DMS 273 treated with DMSO at 0.1 percent for 48 hours (cell line): ENCODE results near the gene UROC1.

Experiments used
- DNase-seq: peaks from one replicate; lab custom pipeline; 2025; lab: John Stamatoyannopoulos, UW

Gene UROC1

GRCh38 chr3:126516152-126516935 lies 1.2 kb downstream of the UROC1 start:
- no peak for DNase-seq

DNA sequence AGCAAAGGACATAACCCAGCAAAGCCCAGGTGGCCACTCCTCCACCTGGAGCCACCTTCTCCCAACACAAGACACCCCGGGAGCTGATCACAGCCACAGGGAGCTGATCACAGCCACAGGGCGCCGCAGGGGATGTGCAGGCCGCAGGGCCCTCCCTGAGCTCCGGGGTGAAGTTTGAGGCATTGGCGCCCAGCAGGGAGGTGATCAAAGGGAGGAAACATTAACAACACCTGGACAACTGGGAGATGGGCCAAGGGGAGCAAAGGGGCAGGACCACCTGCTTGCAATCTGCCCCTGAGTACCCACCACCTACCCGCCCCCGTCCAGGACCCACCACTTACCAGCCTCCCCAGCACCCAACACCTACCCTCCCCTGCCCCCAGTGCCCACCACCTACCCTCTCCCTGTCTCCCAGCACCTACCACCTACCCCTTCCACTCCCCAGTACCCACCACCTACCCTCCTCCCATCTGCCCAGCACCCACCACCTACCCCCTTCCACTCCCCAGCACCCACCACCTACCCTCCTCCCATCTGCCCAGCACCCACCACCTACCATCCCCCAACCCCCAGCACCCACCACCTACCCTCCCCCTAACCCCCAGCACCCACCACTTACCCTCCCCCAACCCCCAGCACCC lies 2.4 kb downstream of the UROC1 start:
- no peak for DNase-seq

- no peak for DNase-seq
These were observed 3.4 kb downstream of the UROC1 start for GRCh38 chr3:126514161-126514560.

- DNase-seq: no peak
These were observed 4.5 kb downstream of the UROC1 start for GRCh38 chr3:126512916-126513650.

DNA sequence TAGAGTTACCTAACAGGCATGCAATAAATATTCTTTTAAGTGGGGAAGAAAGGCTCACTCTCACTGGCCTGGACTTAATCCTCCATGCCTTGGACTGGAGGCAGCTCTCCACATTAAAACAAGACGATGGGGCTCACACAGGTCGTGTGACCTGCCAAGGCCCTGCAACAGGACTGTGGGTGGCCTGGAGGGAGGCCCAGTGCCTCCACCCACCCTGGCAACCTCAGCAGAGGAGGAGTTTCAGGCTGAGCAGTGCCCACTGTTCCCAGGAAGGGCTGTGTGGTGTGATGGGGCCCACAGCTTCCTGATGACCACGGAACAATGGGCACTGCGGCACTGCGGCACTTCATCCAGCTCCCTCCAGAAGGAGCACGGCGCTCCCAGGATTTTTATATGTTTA lies 5.5 kb downstream of the UROC1 start:
- DNase-seq: no peak

DNA sequence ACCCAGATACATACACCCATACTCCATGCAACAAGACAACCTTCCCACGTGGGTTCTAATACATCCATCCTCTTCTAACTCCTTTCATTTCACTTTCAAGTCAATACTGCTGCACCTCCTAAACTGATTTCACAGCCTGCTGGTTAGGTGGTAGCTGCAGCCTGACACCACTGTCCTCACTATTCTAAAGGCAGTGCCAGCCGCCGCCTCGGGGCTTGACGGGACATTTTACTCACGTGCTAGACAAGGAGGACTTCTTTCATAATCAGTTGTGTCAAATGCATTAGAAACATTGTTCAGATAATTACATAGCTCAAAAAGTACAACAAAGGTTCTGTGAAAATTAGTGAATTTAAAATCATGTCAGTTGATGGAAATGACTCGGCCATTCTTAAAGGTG lies 6.3 kb downstream of the UROC1 start:
- DNase-seq: no peak

DNA sequence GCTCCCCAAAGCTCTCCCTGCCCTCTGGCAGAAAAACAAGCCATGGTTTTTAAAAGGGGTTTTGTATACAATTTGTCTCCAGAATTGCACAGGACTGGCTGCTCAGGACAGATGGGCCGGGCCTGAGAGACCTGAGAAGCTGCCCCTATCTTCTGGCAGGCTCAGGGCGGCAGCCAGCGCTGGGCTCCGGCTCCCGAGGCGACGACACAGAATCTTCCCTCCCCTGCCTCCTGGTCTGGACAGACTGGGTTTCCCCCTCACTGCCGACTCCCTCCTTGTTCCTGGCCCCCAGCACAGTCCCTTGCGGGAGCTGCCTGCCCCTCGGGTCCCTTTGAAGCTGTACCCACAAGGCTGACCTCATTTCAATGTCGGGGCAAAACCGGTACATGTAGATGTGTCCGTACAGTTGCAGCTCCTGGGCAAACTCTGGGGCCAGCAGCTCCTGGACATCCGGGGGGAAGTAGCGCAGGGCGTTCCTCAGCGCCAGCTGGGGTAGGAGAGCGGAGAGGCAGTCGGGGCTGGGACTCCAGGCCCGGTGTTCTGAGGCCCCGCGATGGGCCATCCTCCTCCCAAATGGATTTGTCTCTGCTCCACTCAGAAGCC lies 7.2 kb downstream of the UROC1 start:
- no peak for DNase-seq

DNA sequence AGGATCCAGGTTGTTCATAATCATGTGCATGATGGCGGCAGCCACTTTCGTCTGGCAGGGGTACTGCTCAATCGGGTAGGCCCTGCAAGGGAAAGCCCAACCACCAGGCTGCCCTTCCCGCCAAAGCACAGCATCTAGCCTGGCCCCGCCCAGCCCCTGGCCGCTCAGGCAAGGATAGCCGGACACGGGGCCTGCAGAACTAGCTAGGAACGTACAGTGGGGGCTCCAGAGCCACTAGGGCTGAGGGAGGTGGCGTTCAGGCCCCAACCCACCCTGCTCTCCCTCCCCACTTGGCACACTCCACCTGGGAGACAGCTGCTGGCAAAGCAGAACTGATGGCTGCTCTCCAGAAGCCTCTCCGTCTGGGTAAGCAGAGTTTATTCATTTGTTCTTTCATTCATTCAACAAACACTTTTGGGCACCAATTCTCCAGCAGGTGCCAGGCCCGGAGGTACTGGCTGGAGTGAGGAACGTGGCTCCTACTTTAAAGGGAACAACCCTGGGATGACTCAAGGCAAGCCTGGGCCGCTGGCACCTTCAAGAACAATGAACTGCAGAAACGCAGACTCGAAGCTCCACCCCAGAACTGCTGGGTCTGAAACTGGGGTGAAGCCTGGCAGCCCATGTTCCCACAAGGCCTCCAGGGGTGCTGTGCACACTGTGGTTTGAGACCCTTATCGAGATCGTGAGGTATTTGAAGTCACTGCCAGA lies 7.8 kb downstream of the UROC1 start:
- DNase-seq: no peak

GRCh38 chr3:126508564-126508964 lies 9.0 kb downstream of the UROC1 start:
- no peak for DNase-seq

- no peak for DNase-seq
These were observed 9.7 kb downstream of the UROC1 start for GRCh38 chr3:126507886-126508285.

- DNase-seq: no peak
These were observed 13.9 kb downstream of the UROC1 start for GRCh38 chr3:126503701-126504100.

DNA sequence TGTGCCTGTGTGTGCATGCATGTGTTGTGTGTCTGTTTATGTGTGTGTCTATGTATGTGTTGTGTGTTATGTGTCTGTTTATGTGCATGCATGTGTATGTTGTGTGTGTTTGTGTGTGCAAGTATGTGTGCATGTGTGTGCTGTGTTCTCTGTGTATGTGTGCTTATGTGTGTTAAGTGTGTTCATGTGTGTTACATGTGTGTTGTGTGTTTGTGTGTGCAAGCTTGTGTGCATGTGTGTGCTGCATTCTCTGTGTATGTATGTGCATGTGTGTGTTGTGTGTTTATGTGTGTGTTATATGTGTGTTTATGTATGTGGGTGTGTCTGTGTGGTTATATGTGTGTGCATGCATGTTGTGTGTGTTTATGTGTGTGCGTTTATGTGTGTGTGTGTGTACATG lies 14.9 kb downstream of the UROC1 start:
- no peak for DNase-seq

- DNase-seq: no peak
These were observed 15.8 kb downstream of the UROC1 start for GRCh38 chr3:126501736-126502135.

DNA sequence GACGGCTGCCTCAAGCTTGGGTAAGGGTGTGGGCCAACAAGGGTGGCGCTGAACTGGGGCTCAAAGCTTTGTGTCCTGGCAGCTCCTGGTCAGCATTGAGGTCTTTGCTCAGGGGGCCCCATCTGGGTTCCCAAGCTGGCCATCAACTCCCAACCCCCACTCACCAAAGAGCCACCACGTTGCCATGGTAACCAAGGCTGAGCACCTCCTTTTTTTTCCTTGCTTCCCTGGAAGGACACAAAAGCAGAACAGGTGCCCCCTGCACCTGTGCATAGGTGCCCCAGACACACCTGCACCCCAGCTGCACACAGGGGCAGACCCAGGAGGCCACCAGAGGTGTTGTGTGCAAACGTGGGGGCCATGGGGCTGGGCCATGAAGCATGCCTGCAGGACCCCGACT lies 16.5 kb downstream of the UROC1 start:
- DNase-seq: no peak

DNA sequence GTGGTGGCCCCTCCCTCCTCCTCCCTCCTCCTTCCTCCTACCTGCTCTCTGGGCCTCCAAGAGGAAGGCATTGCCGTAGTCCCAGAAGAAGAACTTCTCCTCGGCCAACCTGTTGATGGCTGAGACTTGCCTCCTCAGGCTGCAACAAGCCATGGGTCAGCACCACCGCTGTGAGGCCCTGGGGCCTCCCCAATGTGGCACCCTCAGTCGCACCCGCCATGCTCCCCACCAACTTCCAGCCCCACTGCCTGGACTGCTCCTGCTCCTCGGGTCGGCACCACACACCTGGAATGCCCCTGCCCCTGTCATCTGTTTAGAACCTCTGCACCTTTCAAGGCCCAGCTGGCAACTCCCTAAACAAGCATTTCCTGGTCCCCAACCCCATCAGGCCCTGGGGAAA lies 17.6 kb downstream of the UROC1 start:
- no peak for DNase-seq

- DNase-seq: no peak
These were observed 18.2 kb downstream of the UROC1 start for GRCh38 chr3:126499401-126499800.

- no peak for DNase-seq
These were observed 18.6 kb downstream of the UROC1 start for GRCh38 chr3:126498929-126499328.

DNA sequence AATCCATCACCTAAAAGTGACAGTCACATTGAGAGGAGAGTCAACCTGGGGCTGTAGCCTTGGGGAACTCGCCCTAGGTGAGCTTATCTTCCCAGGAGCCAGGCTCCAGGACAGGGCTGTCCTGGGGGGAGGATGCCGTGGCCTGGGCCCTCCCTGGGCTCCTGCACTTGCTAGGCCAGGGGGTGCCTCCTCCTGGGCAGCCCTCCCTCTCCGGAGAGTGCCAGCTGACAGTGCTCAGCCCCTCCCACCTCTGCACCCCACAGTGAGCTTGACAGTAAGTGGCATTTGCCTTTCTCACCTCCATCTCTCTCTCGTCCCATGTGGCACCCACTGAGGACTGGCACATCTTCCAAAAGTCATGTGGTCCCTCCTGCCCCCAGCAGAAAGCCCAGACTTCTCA lies 19.1 kb downstream of the UROC1 start:
- DNase-seq: no peak

DNA sequence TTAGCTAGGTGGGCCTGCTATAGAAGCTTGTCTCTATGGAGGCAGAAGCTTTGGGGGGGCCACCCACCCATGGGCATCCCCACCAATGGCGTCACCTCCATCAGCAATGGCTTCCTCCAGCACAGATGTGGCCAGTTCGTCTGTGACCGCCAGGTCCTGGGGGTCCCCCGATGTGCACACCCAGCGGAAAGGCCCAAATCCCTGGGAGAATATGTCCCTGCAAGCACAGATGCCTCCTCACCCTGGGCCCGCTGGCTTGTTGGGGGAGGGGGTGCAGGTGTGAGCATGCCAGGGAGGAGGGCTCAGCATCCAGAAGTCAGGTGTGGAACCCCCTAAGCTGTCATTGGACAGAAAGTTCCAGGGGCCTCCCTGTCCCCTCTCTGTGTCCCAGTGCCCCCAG lies 19.6 kb downstream of the UROC1 start:
- no peak for DNase-seq

DNA sequence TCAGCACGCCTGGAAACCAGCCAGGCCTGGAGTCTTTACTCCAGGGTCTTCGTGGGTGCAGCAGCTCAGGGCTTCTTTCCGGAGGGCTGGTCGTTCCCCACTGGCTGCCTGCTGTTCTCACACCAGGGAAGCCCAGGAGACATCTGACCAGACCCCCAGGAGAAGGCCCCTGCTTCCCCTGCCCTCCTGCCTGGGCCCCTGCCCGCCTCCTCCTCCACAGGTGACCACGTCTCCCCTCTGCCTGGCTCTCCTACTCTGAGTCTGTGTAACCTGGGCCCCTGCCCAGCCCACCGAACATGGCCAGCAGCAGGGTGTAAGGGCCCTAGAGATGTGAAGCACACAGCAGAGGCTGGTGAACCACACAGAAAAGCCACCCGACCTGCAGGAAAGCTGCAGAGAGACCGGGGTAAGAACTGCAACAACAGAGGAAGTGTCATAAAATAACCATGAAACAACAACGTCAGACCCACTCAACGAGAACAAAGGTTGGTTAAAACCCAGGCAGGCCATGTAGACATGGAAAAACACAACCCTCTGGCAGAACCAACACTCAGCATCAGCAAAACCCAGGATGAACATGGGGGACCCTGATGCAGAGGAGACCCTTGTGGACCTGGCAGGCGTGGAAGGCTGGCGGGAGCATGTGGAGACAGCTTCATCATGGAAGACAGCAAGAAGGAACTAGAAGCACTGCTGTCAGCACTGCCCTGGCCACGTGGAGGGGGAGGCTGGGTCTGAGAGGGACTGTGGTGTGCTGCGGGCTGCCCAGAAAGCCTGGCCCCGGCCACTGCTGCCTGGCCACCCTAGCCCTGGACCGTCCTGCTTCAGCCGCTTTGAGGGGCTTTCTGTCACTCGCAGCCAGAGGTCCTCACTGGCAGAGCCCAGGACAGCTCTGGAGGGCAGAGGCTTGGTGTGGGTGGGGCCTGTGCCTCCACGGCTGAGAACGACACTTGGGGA lies 20.4 kb downstream of the UROC1 start:
- DNase-seq: no peak

DNA sequence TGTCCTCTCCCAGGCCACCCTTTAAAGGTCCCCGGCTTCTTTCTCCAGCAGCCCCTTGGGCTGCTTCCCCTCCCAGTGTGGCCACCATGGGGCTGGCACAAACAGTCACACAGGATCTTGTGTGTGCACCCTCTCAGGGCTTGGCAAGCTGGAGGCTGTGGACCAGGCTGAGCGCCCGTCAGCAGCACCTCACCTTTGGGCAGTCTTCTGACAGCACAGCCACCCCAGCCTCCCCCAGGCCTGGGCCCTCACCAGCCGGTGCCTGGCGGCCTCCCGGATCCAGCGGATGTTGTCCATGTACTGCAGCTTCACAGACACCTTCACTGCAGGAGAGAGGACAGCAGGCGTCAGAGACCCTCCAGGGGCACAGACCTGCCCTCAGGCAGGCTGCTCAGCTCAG lies 21.8 kb downstream of the UROC1 start:
- DNase-seq: no peak
